HG03354 (cell line): Measurements from ENCODE around the gene NUMB.

ENCODE experiments used
- ATAC-seq: cut with Tn5 transposase; IDR thresholded peaks from one replicate; pipeline ENCODE4 v1.9.1; 2021; ENCODE audit warnings: mild to moderate bottlenecking; ENCODE audit not compliant: unreplicated experiment, poor library complexity, severe bottlenecking

NUMB gene

DNA sequence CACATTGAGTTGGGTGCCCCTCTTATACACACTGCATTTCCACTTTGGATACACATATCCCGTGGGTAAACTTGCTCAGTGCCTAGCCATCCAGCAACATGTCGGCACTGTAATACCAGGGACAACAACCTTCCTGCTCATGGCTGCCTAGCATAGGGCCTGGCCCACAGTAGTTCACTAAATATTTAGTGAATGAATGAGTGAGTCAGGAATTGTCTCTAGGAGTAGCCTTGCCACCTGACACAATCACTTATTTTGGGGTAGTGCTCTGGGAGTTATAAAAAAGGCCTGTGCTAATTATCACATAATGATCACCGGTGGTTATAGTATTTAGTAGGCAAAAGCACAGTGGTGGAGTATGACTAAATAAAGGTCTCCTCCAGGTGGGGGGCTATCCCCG is 8.5 kb upstream of the NUMB start:
- no peak for ATAC-seq

DNA sequence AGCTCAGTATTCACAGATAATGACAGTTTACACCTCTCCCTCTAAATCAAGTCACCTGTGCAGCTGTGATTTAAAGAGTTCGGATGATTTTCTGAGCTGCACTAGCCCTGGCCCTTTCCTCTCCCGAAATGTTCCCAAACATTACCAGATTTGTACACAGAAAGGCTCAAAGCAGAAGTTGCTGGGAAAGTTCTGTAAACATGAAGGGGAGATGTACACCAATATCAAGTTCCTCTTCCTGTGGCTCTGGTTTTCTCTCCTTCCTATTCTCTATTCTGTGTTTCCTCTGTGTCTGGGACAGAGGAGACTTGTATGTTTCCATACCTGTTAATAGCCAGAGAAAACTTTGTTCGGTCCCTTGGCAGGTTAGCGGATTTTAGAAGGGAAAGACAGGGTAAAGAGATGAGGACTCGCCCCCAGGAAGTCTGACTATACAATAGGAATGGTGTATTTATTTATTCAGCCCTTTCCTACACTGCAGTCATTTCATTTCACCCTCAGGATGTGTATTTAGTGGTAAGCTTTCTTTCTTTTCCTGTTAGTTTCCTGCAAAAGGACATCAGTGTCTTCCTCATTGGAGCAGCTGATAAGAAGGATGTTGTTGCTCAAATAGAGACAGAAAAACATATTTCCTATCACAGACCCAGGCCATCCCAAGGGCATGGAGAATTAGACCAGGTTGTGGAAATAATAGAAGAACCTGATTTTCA is 7.6 kb upstream of the NUMB start:
- no peak for ATAC-seq

DNA sequence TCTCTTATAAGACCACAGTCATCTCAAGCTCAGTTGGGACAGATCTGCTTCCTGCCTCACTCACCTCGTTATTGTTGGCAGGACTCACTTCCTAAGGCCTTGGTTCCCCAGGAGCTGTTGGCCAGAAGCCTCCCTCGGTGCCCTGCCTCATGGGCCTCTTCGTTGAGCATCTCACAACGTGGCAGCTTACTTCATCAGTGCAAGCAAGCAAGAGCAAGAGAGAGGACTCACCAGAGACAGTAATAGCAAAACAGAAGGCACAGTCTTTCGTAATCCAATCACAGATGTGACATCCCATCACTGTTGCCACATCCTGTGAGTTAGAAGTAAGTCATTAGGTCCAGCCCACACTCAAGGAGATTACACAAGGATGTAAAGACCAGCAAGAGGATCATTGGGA is 5.1 kb upstream of the NUMB start:
- no peak for ATAC-seq

DNA sequence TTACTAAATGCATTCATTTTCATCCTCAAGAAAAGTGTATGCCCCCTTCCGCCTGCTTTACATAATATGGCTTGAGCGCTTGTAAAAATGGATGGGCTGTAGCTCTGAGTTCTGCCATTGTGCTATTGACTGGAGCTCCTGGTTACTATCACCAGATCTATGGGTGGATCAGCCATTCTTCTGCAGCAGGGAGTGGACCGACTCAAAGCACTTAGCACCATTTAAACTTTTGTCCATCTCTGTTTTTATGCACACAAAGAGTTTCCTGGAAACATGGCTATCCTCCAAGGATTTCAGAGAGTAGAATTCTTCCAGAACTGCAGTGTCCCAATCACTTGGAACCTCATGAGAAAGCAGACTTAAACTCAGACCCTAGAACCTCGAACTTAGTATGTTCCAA is 4.5 kb upstream of the NUMB start:
- no peak for ATAC-seq

DNA sequence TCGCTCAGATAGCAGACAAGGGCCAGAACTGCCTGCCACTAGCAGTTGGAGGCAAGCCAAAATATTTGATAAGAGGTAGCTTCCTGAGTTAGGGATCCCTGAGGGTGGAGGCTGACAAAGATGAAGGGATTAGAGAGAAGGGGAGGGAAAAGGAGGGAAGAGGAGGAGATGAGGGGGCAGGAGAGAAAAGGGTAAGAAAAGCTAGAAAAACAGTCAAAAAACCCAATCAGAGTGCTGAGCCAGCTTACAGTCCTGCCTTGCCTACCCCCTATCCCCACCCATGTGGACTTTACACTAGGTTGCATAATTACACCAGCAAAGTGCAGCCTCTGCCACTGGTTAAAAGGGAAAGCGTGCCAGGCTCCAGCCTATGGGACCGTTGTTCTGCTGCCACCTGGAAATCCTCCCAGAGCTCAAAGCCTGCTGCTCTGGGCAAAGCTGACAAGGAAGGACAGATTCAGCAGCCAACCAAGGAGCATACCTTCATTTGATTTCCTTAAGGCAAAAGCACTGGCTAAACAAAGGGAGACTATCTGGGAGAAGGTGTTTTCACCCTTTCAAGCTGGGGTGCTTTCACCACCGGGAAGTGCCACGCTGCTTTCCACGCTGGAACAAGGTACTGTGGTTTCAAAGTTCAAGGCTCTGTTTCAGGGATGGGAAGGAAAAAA is 3.8 kb upstream of the NUMB start:
- ATAC-seq = no peak

DNA sequence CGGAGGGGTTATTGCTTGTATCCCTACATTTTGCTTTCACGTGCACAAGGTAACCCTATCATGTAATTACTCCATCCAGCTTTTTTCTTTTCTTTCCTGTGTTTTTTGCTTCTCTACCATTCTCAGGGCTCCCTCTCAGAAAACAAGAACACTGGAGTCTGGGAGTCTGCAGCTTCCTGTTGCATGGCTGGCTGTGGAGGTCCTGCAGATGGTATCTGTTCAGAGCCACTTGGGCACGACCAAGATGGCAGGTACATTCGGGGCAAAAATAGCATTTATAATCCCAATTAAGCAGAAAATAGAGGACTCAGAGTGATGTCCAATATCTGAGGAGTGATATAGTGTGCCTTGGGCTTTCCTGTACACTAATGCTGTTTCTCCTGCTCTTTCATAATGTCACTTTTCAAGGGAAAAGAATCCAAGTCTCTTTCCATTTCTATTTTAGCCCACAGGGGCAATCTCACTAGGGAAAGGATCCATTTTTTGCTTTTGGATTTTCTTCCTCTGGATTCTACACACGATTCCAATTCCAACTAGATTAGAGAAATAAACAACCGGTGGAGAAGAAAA is 3.2 kb upstream of the NUMB start:
- ATAC-seq = no peak

DNA sequence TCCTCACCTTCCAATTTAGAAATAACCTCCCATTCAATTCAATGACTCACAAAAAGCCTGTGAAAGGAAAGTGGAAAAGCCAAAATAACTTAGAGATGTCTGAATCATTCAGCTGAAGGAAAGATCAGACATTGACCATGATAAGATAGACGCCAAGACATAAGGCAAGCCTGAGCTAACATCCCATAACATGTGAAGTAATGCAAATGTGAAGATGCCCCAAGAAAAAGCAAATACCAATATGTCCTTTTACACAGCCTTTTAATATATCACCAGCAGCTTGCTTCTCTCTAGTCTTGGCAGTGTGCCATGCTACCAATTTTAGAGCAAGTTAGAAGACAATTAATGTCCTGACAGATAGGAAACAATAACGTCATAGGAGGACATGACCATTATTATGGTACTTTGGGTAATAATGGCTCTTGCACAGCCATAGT is 2.4 kb upstream of the NUMB start:
- ATAC-seq = no peak

DNA sequence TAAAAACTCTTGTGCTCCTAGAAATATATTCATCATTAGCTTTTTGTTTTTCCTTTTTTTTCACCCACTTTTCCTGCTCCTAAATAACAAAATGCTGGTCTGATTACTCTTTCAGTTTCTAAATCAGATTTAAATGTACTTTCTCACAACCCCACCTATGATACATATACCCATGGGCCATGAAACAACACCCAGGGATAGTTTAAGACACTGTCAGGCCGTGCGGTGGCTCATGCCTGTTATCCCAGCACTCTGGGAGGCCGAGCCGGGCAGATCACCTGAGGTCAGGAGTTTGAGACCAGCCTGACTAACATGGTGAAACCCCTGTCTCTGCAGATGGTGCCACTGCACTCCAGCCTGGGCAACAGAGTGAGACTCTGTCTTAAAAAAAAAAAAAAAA is 1.6 kb upstream of the NUMB start:
- no peak for ATAC-seq

DNA sequence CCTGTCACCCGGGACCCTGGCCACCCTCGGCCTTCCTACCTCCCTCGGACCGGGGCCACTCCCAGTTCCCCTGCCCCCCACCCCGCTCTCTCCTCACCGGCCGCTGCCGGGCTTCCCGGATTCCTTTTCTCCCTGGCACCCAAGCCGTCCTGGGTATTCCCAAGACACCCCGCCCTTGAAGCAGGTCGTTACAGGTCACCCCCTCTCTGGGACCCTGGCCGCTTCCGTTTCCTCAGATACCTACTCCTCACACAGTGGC is 493 bp downstream of the NUMB start:
- no peak for ATAC-seq

DNA sequence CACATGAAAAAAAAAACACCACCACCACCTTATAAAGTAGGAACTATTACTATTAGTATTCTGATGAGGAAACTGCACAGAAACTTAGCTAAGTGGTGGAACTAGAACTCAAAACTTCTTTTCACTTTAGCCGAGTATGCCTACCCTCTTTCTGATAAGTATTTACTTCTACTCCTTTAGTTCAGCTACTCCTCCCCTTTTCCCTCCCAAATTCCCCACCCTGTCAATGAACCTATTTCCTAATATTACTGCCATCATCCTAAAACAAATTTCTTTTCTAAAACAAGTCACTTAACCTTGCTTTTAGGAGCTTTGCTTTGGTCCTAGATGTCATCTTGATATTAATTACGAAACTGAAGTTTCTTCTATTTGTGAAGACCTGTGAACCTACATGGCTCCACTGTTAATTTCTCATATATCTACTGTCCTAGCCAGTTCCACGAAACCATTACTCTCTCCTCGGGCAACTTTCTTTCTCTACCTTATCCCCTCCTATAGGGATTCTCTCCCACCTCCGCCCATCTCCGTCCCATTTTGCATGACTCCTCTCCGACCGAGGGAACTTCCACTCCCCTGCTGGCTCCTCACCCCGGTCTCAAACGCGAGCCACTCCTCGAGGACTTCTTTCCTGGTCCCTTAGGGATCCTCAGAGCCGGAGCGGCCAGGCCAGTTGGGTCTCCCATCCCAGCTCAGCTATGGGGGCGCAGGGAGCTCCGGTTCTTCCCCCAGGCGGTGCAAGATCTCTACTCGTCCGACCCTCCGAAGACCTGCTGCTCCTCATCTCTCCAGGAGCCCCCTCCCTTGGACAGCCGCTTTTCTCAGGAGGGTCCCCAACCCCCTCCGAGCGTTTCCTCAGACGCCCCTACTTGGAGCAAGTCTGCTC is 1.1 kb downstream of the NUMB start:
- ATAC-seq = no peak

DNA sequence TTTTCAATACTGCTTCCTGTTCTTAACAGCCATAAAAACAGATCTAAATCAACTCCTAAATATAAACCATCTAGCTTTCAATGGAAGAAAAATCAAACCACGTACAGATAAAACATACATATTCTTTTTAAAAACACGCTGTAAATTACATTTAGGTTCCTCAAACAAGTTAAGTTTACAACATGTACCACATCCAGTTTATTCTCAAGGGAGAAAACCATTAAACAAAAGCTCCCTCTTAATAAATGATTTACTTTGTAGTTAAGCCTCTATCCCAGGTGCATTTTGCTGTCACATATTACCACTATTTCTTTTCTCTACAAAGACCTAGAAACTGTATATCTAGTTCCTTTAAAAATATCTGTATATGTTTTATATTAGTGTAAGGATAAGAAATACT is 3.1 kb downstream of the NUMB start:
- no peak for ATAC-seq

DNA sequence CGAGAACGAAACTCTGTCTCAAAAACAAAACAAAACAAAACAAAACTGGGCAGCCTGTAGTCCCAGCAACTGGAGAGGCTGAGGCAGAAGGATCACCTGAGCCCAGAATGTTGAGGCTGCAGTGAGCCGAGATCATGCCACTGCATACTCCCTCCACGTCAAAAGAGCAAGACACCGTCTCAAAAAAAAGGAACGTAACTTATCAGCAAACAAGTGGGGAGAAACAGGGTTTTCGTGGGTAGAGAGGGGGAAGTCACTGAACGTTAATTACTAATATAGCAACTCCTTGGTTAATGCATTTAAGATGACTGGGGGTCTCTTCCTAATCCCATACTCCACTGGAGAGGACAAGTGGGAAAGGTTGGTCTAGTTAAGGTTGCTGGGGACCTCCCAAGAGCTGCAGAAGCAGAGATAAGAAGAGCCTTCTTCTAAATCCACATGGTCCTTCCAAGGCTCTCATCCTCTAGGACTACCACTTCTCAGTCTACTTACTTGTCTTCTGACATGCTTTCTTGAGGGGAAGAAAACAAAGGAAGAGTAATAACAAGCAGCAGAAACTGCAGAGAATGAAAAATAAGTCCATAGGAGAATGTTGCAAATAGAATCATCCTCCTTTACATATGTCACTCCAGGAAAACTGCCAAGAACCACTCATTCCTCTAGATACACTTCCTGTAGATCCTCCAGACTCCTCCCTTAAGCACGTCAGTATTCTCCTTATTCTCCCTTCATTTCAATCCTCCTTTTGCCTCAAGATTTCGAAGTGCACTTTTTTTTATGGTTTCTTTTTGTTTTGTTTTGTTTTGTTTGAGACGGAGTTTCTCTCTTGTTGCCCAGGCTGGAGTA is 5.8 kb downstream of the NUMB start:
- no peak for ATAC-seq

DNA sequence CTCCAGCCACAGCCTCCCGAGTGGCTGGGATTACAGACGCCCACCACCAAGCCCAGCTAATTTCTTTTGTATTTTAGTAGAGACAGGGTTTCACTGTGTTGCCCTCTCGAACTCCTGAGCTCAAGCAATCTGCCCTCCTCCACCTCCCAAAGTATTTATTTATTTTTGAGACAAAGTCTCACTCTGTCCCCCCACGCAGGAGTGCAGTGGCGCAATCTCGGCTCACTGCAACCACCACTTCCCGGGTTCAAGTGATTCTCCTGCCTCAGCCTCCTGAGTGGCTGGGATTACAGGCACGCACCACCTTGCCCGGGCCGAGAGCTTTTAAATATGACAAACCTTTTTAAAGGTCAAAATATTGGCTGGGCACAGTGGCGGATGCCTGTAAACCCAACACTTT is 14.6 kb downstream of the NUMB start:
- ATAC-seq = no peak

DNA sequence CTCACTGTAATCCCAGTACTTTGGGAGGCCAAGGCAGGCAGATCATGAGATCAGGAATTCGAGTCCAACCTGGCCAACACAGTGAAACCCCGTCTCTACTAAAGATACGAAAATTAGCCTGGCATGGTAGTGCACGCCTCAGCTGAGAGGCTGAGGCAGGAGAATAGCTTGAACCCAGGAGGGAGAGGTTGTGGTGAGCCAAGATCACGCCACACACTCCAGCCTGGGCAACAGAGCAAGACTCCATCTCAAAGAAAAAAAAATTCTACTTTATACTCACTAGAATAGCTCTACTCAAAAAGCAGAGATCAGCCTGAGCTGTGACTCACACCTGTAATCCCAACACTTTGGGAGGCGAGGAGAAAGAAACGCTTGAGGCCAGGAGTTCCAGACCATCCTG is 17.1 kb downstream of the NUMB start:
- ATAC-seq = no peak

DNA sequence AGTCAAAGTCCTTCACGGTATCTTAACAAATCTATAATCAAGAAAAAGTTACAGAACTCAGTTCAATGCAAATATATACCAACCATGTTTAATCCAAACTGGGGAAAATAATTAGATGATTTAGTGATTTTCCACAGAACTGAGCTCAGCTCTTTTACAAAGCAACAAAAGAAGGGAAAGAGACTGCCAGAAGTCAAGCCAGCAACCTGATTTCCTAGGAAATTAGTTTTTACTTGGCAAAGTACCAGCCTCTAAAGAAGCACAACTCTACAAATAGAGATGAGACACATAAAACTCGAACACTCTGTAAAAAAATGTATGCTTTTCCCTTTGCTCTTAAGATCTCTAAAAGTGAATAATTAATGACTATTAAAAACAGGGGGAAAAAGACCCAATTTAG is 19.4 kb downstream of the NUMB start:
- ATAC-seq = no peak

DNA sequence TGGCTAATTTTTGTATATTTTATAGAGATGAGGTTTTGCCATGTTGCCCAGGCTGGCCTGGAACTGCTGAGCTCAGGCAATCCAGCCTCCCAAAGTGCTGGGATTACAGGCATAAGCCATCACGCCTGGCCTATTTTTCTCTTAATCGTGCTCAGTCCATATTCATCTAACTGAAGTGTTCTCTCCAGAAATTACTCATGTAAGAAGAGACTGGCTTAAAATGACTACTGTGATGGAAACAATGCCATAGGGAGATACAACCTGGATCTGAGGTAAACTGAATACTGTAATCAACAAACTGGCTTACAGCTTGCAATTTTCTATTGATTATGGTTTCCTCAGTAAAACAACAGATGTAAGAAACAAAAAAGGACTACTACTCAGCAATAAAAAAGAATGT is 21.1 kb downstream of the NUMB start:
- ATAC-seq = no peak

DNA sequence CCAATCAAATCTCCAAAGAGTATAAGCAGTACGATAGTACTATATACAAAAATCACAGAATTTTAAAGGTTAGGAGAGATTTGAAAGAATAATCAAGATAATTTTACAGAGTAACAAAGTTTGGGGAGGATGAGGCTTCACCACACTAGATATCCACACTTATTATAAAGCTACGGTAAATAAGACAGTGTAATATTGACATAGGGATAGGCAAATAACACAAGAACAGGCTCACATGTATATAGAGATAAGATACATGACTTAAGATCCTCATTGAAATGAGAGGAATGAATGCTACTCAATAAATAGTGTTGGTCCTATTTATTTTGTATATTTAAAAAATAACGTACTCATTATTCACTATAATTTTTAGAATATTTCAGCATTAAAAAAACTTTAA is 26.2 kb downstream of the NUMB start:
- no peak for ATAC-seq

DNA sequence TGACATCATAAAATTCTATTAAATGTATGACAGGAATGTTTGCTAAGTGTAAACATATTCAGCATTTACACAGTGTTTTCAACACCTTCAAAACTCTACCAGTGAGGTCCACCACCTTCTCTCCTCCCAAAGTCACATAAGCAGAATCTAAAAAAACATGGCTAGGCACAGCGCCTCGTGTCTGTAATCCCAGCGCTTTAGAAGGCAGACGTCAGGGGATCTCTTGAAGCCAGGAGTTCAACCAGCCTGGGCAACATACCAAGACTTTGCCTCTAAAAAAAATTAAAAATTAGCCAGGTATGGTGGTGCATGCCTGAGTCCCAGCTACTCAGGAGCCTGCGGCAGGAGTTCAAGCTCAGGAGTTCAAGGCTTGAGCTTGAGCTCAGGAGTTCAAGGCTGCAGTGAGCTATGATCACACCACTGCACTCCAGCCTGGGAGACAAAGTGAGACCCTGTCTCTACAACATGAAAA is 30.0 kb downstream of the NUMB start:
- ATAC-seq = no peak

DNA sequence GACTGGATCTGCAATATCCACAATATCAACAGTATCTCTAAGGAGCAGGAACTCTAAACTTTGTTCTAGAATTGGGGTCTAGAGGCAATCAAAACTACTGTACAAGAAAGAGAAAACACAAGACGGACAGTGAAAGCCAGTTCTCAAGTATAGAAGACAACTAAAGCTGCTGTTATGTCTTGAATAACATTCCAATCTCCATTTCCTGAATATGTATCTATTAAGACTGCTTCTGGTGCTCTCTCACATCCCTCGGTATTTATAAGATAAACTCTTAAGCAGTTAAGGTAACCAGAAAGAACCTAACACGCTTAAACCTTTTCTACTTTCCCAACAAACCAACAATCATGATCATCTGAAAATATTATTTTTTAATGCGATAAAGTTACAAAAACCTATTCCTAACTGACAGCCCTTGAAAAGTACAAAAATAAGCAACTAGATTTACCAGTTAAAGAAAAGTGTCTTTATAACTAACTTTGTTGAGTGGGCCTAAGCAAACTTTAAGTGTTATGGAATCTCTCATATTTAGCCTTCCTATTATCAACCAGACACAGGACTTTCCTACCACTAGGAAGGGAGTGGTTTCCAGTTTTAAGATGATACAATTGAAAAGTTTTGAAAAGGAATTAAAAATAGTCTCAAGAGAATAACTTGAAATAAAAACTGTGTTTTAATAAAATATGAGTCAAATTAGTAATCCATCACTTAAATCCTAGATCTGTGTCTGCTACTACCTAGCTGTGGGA is 30.7 kb downstream of the NUMB start:
- no peak for ATAC-seq
